SK-N-SH (cell line): Measurements from ENCODE around the gene TRDN.

Experiments
- CTCF ChIP-seq: fragments of 200-600 bp; sonication (generic); IDR thresholded peaks from 2 replicates; pipeline ENCODE4 v1.6.1; 2017; ENCODE audit warnings: antibody characterized with exemption, mild to moderate bottlenecking, moderate library complexity
- ELF1 ChIP-seq: IDR thresholded peaks from 2 replicates; pipeline ENCODE4 v1.4.0; 2012
- EZH2phosphoT487 ChIP-seq: fragments of 200-600 bp; sonication (generic); IDR thresholded peaks from 2 replicates; pipeline ENCODE4 v1.6.1; 2017; ENCODE audit warnings: low read depth, mixed run types, mild to moderate bottlenecking, antibody characterized with exemption, moderate library complexity, borderline replicate concordance
- GATA2 ChIP-seq: sonication (generic); formaldehyde crosslinking; IDR thresholded peaks from 2 replicates; pipeline ENCODE4 v1.5.0; 2020; ENCODE audit warnings: mild to moderate bottlenecking, missing genetic modification reagents

- TF ChIP-seq ELF1: no peak
- no peak for TF ChIP-seq EZH2phosphoT487
- TF ChIP-seq CTCF: no peak
- TF ChIP-seq GATA2 (CRISPR knock-in tag): no peak
Measured at GRCh38 chr6:123343836-123344235, 292.9 kb downstream of the TRDN start.
